B cell (primary cell): ENCODE results near the gene CTSL. TPM values are rescaled to one million over a fixed set of nuclear protein-coding genes. Genes with fewer than 3 reads are reported as not detected.

Source experiments
- ATAC-seq: fragments of 200-7000 bp; cut with Tn5 transposase; one replicate; pipeline ENCODE4 v1.10.0; 2021; ENCODE audit warnings: low read depth, mild to moderate bottlenecking, moderate number of reproducible peaks, moderate library complexity
- CTCF ChIA-PET: fragments of 350-600 bp; sonication (Branson Sonifier 250); formaldehyde crosslinking; loops from one replicate; lab custom pipeline; 2021; ENCODE audit warnings: antibody characterized with exemption, inconsistent platforms; lab: Charles Lee
- POLR2A ChIA-PET: fragments of 350-600 bp; sonication (Branson Sonifier 250); formaldehyde crosslinking; loops from one replicate; lab custom pipeline; 2021; ENCODE audit warnings: antibody characterized with exemption; lab: Charles Lee
- DNase-seq: peaks from one replicate; pipeline ENCODE4 v3.0.0; 2013
- H2AFZ ChIP-seq: 2 replicates; pipeline ENCODE4 v1.6.1; 2012; ENCODE audit warnings: mild to moderate bottlenecking, low read depth, low read length; ENCODE audit not compliant: insufficient read depth, poor library complexity, severe bottlenecking
- H3K27ac ChIP-seq, 2 donors: 1 replicate in 1 of 2; 2 replicates in 1 of 2; pipeline ENCODE4 v1.5.1; 2012 to 2013; ENCODE audit warnings: low read length in 2 of 2, mild to moderate bottlenecking in 2 of 2, moderate library complexity in 1 of 2
- H3K27me3 ChIP-seq, 4 experiments: fragments of 200-600 bp in 1 of 4; sonication (generic) in 1 of 4; replicated peaks in 1 of 4; 1 replicate in 2 of 4; 2 replicates in 2 of 4; pipeline versions ENCODE4 v1.6.1 to v1.7.0; 2013 to 2016; ENCODE audit warnings: low read length in 3 of 4, mild to moderate bottlenecking in 2 of 4, mixed read lengths in 1 of 4, moderate library complexity in 1 of 4; ENCODE audit not compliant: insufficient read depth in 4 of 4, control insufficient read depth in 3 of 4; ENCODE audit errors: control extremely low read depth in 1 of 4
- H3K36me3 ChIP-seq, 2 experiments: replicated peaks in 1 of 2; 1 replicate in 1 of 2; 2 replicates in 1 of 2; pipeline versions ENCODE4 v1.6.1 to v1.7.1; 2013; ENCODE audit warnings: low read length in 1 of 2; ENCODE audit not compliant: insufficient read depth in 2 of 2, control insufficient read depth in 1 of 2; ENCODE audit errors: control extremely low read depth in 1 of 2, extremely low read depth in 1 of 2
- H3K4me1 ChIP-seq, 2 donors: fragments of 200-600 bp in 1 of 2; sonication (generic) in 1 of 2; 1 replicate in 1 of 2; 2 replicates in 1 of 2; pipeline versions ENCODE4 v1.5.1 to v1.6.1; 2013 to 2017; ENCODE audit warnings: low read length in 2 of 2; ENCODE audit not compliant: control insufficient read depth in 2 of 2, insufficient read depth in 2 of 2
- H3K4me2 ChIP-seq: replicated peaks from 2 replicates; pipeline ENCODE3; 2012; ENCODE audit warnings: mild to moderate bottlenecking, low read depth, low read length; ENCODE audit not compliant: poor library complexity, severe bottlenecking
- H3K4me3 ChIP-seq, 5 experiments: fragments of 200-600 bp in 1 of 5; sonication (generic) in 1 of 5; 1 replicate in 3 of 5; 2 replicates in 2 of 5; pipeline versions ENCODE4 v1.5.1 to v1.7.0; 2011 to 2016; ENCODE audit warnings: low read length in 4 of 5, mild to moderate bottlenecking in 4 of 5, low read depth in 2 of 5, control low read depth in 1 of 5, moderate library complexity in 1 of 5; ENCODE audit not compliant: insufficient read depth in 1 of 5; ENCODE audit errors: control extremely low read depth in 1 of 5, extremely low read depth in 1 of 5
- H3K79me2 ChIP-seq: fragments of 200-600 bp; sonication (generic); one replicate; pipeline ENCODE4 v1.6.0; 2016; ENCODE audit warnings: low read length; ENCODE audit not compliant: control insufficient read depth, insufficient read depth
- H3K9ac ChIP-seq: fragments of 200-600 bp; sonication (generic); 2 replicates; pipeline ENCODE4 v1.6.1; 2017; ENCODE audit warnings: mild to moderate bottlenecking, low read length, moderate library complexity
- H3K9me3 ChIP-seq, 3 donors: one replicate each; pipeline versions ENCODE4 v1.6.1 to v1.7.1; 2013; ENCODE audit warnings: low read length in 2 of 3; ENCODE audit not compliant: control insufficient read depth in 2 of 3, insufficient read depth in 1 of 3; ENCODE audit errors: control extremely low read depth in 1 of 3
- H4K20me1 ChIP-seq: 2 replicates; pipeline ENCODE4 v1.6.0; 2012; ENCODE audit warnings: mild to moderate bottlenecking, low read length; ENCODE audit not compliant: insufficient read depth, control insufficient read depth, poor library complexity, severe bottlenecking
- H3K27ac Mint-ChIP-seq: one replicate; pipeline ENCODE4 v1.8.0; 2021; ENCODE audit warnings: mixed read lengths
- H3K27me3 Mint-ChIP-seq: one replicate; pipeline ENCODE4 v1.8.0; 2021; ENCODE audit warnings: mixed read lengths
- H3K4me1 Mint-ChIP-seq: one replicate; pipeline ENCODE4 v1.8.0; 2021; ENCODE audit warnings: mixed read lengths
- H3K4me3 Mint-ChIP-seq: one replicate; pipeline ENCODE4 v1.8.0; 2021; ENCODE audit warnings: mixed read lengths
- H3K9me3 Mint-ChIP-seq: one replicate; pipeline ENCODE4 v1.8.0; 2022; ENCODE audit warnings: mixed read lengths; ENCODE audit not compliant: insufficient read depth
- CTCF ChIP-seq: fragments of 200-600 bp; IDR thresholded peaks from one replicate; pipeline ENCODE4 v1.8.0; 2022; ENCODE audit warnings: antibody characterized with exemption, mild to moderate bottlenecking
- EZH2 ChIP-seq: IDR thresholded peaks from 2 replicates; pipeline ENCODE4 v1.6.1; 2012; ENCODE audit warnings: borderline replicate concordance, low read depth, mild to moderate bottlenecking, moderate library complexity, low read length; ENCODE audit not compliant: insufficient read depth, poor library complexity, severe bottlenecking
- WGBS: methylation state at CpG from one replicate; pipeline ENCODE4 v1.1.5; 2013; ENCODE audit warnings: missing lambda C conversion rate; ENCODE audit not compliant: insufficient coverage; 5-methylcytosine and 5-hydroxymethylcytosine counted together
- intact Hi-C: fragments of 100-400 bp; cut with micrococcal nuclease; formaldehyde crosslinking; loops from one replicate; pipeline ENCODE4 v1.10.0; 2022
- polyA plus RNA-seq: library from polyadenylated mRNA; depleted of rRNA; stranded (reverse); fragments of >200 nt; gene quantifications from 2 replicates; pipeline ENCODE4 v1.2.3, GENCODE V29; 2012
- total RNA-seq, 2 donors: library from RNA; stranded (reverse); fragments of 120-200 nt in 1 of 2; gene quantifications; 1 replicate in 1 of 2; 2 replicates in 1 of 2; pipeline versions ENCODE4 v1.2.3 to v1.2.4, GENCODE V29; 2013 to 2022

Gene CTSL
- total and polyA plus RNA-seq, 2 donors (not counting 1 experiment from before 2014, with no cell fraction given) = 0.13 to 0.74 TPM

DNA sequence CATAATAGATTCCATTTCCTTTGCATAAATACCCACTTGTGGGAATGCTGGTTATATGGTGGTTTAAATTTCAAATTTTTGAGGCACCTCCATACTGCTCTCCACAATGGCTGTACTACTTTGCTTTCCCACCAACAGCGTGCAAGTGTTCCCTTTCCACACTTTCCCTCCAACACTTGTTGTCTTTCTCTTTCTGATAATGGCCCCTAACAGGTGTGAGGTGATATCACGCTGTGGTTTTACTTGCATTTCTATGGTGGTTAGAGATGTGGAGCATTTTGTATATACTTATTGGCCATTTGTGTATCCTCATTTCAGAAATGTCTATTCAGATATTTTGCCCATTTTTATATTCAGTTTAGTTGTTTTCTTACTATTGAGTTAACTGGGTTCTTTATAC is 34.6 kb downstream of the CTSL start:
- no peak overlapping the region for H3K4me3 ChIP-seq
- no peak overlapping the region for H3K4me3 Mint-ChIP-seq
- POLR2A ChIA-PET = no interaction called here
- H3K4me1 ChIP-seq = no peaks in the 10 kb centered on the region
- no peak for TF ChIP-seq CTCF
- TF ChIP-seq EZH2 = no peak
- CTCF ChIA-PET = no interaction called here
- no CpG with 5 or more reads among the region's 2 CpGs for WGBS
- no peak overlapping the region for H3K27ac ChIP-seq
- no peaks in the 10 kb centered on the region for H3K36me3 ChIP-seq
- no peaks in the 10 kb centered on the region for H3K79me2 ChIP-seq
- H2AFZ ChIP-seq = no peak overlapping the region
- H3K27ac Mint-ChIP-seq = no peak overlapping the region
- no peak overlapping the region for H3K4me2 ChIP-seq
- intact Hi-C loops = no loop called here
- H3K9me3 Mint-ChIP-seq = peaks cover 5% of the 10 kb centered on the region
- H4K20me1 ChIP-seq = no peaks in the 10 kb centered on the region
- H3K9me3 ChIP-seq = peaks cover 0 to 2% (median 0%) of the 10 kb centered on the region in 3 donors
- H3K4me1 Mint-ChIP-seq = no peaks in the 10 kb centered on the region
- H3K9ac ChIP-seq = no peak overlapping the region
- DNase-seq (no peak), ATAC-seq (no peak)
- no peaks in the 10 kb centered on the region for H3K27me3 ChIP-seq
- H3K27me3 Mint-ChIP-seq = peaks cover 4% of the 10 kb centered on the region

GRCh38 chr9:87763286-87763685 is 37.4 kb downstream of the CTSL start:
- CTCF ChIA-PET = no interaction called here

More at GRCh38 chr9:87763286-87763685, 37.4 kb downstream of the CTSL start:
- Mint-ChIP-seq H3K9me3 (peaks cover 5% of the 10 kb centered on the region), H3K4me1 (no peaks in the 10 kb centered on the region), H3K4me3 (no peak overlapping the region), H3K27me3 (peaks cover 4% of the 10 kb centered on the region), H3K27ac (no peak overlapping the region)
- no peak overlapping the region for H2AFZ ChIP-seq
- WGBS = 83% methylated on average over 2 of the region's 6 CpGs
- no peak for TF ChIP-seq EZH2
- TF ChIP-seq CTCF = no peak
- no peak overlapping the region for H3K9ac ChIP-seq
- ATAC-seq (no peak), DNase-seq (no peak)
- H4K20me1 ChIP-seq = no peaks in the 10 kb centered on the region
- no peaks in the 10 kb centered on the region for H3K4me1 ChIP-seq
- H3K36me3 ChIP-seq = no peaks in the 10 kb centered on the region
- H3K4me3 ChIP-seq = no peak overlapping the region
- H3K9me3 ChIP-seq = peaks cover 0 to 2% (median 0%) of the 10 kb centered on the region in 3 donors
- H3K79me2 ChIP-seq = no peaks in the 10 kb centered on the region
- H3K4me2 ChIP-seq = no peak overlapping the region
- intact Hi-C loops = no loop called here
- no peak overlapping the region for H3K27ac ChIP-seq
- POLR2A ChIA-PET = no interaction called here
- H3K27me3 ChIP-seq = no peaks in the 10 kb centered on the region
